Astrocyte (in vitro differentiated cells and primary cell): ENCODE data around the gene RPL35. TPM values are rescaled to one million over a fixed set of nuclear protein-coding genes. Genes with fewer than 3 reads are reported as not detected.
A peak's percentile ranks its signal among the peaks of the same experiment; 100 is the strongest.

Experiments used
- DNase-seq: peaks from one replicate; pipeline ENCODE4 v3.0.0-alpha.2; 2010; ENCODE audit warnings: low read depth
- FAIRE-seq: peaks from 2 replicates; lab custom pipeline; 2011; peaks lifted over from hg19 to GRCh38; lab: Jason Lieb, UNC
- H2AFZ ChIP-seq: 2 replicates; pipeline ENCODE4 v1.6.0; 2012; ENCODE audit warnings: low read depth, low read length, inconsistent platforms
- H3K27ac ChIP-seq: 2 replicates; pipeline ENCODE4 v1.5.1; 2011; ENCODE audit warnings: low read depth, low read length, inconsistent platforms
- H3K27me3 ChIP-seq: 2 replicates; pipeline ENCODE4 v1.6.0; 2011; ENCODE audit warnings: low read length, inconsistent platforms; ENCODE audit not compliant: insufficient read depth
- H3K36me3 ChIP-seq: 2 replicates; pipeline ENCODE4 v1.5.1; 2011; ENCODE audit warnings: low read length, inconsistent platforms; ENCODE audit not compliant: insufficient read depth
- H3K4me1 ChIP-seq: 2 replicates; pipeline ENCODE4 v1.5.1; 2011; ENCODE audit warnings: low read length, inconsistent platforms; ENCODE audit not compliant: insufficient read depth
- H3K4me2 ChIP-seq: 2 replicates; pipeline ENCODE4 v1.6.0; 2012; ENCODE audit warnings: low read length, inconsistent platforms
- H3K4me3 ChIP-seq: 2 replicates; pipeline ENCODE4 v1.5.1; 2011; ENCODE audit warnings: low read depth, mild to moderate bottlenecking, low read length, inconsistent platforms; ENCODE audit not compliant: insufficient read depth
- H3K79me2 ChIP-seq: 2 replicates; pipeline ENCODE4 v1.6.0; 2012; ENCODE audit warnings: mild to moderate bottlenecking, low read length, inconsistent platforms; ENCODE audit not compliant: insufficient read depth
- H3K9ac ChIP-seq: 2 replicates; pipeline ENCODE4 v1.6.0; 2012; ENCODE audit warnings: mild to moderate bottlenecking, low read length, inconsistent platforms
- H3K9me3 ChIP-seq: 2 replicates; pipeline ENCODE4 v1.5.1; 2012; ENCODE audit warnings: low read depth, mild to moderate bottlenecking, low read length, inconsistent platforms; ENCODE audit not compliant: insufficient read depth
- H4K20me1 ChIP-seq: 2 replicates; pipeline ENCODE4 v1.6.0; 2012; ENCODE audit warnings: low read length, inconsistent platforms; ENCODE audit not compliant: insufficient read depth
- H3K27ac Mint-ChIP-seq: one replicate; pipeline ENCODE4 v1.8.0; 2021; ENCODE audit warnings: mild to moderate bottlenecking, mixed read lengths; ENCODE audit not compliant: unreplicated experiment
- H3K27me3 Mint-ChIP-seq: one replicate; pipeline ENCODE4 v1.8.0; 2021; ENCODE audit warnings: low read depth, mixed read lengths; ENCODE audit not compliant: unreplicated experiment
- H3K36me3 Mint-ChIP-seq: one replicate; pipeline ENCODE4 v1.8.0; 2021; ENCODE audit warnings: low read depth, mixed read lengths; ENCODE audit not compliant: unreplicated experiment
- H3K4me1 Mint-ChIP-seq: one replicate; pipeline ENCODE4 v1.8.0; 2021; ENCODE audit warnings: low read depth, mixed read lengths; ENCODE audit not compliant: unreplicated experiment
- H3K4me3 Mint-ChIP-seq: one replicate; pipeline ENCODE4 v1.8.0; 2021; ENCODE audit warnings: mild to moderate bottlenecking, moderate library complexity, mixed read lengths; ENCODE audit not compliant: unreplicated experiment
- H3K9me3 Mint-ChIP-seq: one replicate; pipeline ENCODE4 v1.8.0; 2021; ENCODE audit warnings: mild to moderate bottlenecking, mixed read lengths; ENCODE audit not compliant: unreplicated experiment
- EZH2 ChIP-seq: IDR thresholded peaks from 2 replicates; pipeline ENCODE4 v1.6.1; 2012; ENCODE audit warnings: mild to moderate bottlenecking, low read length, inconsistent platforms; ENCODE audit not compliant: insufficient read depth
- total RNA-seq: library from RNA; stranded (reverse); gene quantifications from 2 replicates; pipeline ENCODE4 v1.2.1, GENCODE V29; 2021
- TF ChIP-seq, protein P1 (sequence below): IDR thresholded peaks from 2 replicates; pipeline ENCODE4 v1.5.1; 2011; ENCODE audit warnings: low read depth, mild to moderate bottlenecking, inconsistent platforms, low read length, moderate library complexity; ENCODE audit not compliant: insufficient read depth

Gene RPL35
- total RNA-seq, 1 donor from 2014 or later, result 1,259 TPM

DNA sequence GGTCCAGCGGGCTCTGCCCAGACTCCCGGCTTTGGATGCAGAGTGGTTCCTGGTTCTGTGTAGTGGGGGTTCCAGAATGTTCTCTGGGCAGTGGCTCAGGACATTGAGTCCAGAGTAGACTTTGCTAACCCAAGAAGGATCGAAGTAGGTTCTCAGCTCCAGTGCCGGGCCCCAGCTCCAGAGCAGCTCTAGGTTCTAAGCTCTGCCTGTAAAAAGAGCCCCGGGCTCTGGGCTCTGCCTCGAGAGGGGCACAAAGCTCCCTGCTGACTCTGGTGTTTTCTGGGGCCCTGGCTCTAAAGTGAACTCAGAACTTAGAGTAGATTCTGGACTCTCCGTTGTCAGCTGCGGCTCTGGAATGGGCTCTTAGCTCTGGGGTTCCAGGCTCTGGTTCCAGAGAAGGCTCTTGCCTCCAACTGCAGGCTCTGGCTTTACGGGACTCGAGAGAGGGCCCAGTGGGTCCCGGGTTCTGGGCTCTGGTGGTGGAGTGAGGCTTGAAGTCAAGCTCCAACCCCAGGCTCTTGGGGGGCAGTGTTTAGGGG lies 8.1 kb downstream of the RPL35 start:
- TF ChIP-seq, protein P1, sequence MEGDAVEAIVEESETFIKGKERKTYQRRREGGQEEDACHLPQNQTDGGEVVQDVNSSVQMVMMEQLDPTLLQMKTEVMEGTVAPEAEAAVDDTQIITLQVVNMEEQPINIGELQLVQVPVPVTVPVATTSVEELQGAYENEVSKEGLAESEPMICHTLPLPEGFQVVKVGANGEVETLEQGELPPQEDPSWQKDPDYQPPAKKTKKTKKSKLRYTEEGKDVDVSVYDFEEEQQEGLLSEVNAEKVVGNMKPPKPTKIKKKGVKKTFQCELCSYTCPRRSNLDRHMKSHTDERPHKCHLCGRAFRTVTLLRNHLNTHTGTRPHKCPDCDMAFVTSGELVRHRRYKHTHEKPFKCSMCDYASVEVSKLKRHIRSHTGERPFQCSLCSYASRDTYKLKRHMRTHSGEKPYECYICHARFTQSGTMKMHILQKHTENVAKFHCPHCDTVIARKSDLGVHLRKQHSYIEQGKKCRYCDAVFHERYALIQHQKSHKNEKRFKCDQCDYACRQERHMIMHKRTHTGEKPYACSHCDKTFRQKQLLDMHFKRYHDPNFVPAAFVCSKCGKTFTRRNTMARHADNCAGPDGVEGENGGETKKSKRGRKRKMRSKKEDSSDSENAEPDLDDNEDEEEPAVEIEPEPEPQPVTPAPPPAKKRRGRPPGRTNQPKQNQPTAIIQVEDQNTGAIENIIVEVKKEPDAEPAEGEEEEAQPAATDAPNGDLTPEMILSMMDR, result no peak
- no peak for TF ChIP-seq EZH2
- Mint-ChIP-seq H3K27me3 (no peaks in the 10 kb centered on the region), H3K27ac (peak overlapping the region; percentile 62), H3K36me3 (peaks cover 7% of the 10 kb centered on the region), H3K9me3 (no peaks in the 10 kb centered on the region), H3K4me3 (peak overlapping the region; percentile 45), H3K4me1 (peaks cover 24% of the 10 kb centered on the region)
- FAIRE-seq (no peak), DNase-seq (no peak)
- Histone ChIP-seq H4K20me1 (peaks cover 31% of the 10 kb centered on the region), H3K9me3 (no peaks in the 10 kb centered on the region), H3K9ac (peak overlapping the region; percentile 66), H3K79me2 (peaks cover 8% of the 10 kb centered on the region), H2AFZ (peak overlapping the region; percentile 63), H3K4me2 (peak overlapping the region; percentile 85), H3K36me3 (peaks cover 15% of the 10 kb centered on the region), H3K27me3 (no peaks in the 10 kb centered on the region), H3K4me1 (peaks cover 13% of the 10 kb centered on the region), H3K4me3 (peak overlapping the region; percentile 49), H3K27ac (no peak overlapping the region)

DNA sequence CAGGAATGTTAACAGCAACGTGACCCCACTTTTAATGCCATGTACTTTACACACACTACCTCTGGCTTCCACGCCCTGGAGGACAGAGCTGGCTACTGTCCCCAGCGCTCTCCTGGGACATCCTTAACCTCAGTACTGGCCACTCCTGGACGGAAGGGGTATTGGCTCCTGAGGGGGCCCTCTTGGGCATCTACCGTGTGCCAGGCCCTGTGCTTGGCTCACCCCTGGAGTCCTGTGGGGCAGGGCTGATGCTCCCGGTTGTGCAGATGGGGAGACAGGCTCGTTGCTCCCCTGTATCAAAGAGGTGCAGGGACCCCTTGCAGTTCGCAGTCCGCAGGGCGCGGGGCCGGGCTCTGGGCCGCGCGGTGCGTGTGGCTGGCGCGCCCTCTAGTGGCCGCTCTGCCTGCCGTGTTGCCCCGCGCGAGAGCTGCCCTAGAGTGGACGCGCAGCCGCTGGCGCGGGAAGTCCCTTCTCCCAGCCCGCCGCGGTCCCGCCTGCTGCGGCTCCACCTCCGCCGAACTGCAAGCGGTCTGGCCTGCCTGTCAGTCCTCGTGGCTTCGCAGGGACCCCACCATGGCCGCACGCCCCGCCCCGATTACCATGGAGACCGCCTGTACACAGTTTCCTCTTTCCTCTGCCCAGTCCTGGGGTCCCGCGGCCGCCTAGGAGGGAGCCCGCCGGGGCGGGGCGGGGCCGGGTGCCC lies 8.8 kb downstream of the RPL35 start, which contains the start of gene WDR38:
WDR38 (plus strand) TSS at position 632 of the 703 bp plus-strand sequence. CDS start 72 bp downstream, outside the sequence.
- Mint-ChIP-seq H3K27ac (peak within 1 kb of the TSS; percentile 92), H3K27me3 (no peaks in the 10 kb centered on the region), H3K9me3 (no peaks in the 10 kb centered on the region), H3K36me3 (peaks cover 6% of the 10 kb centered on the region), H3K4me3 (peak within 1 kb of the TSS; percentile 74), H3K4me1 (peaks cover 19% of the 10 kb centered on the region)
- FAIRE-seq (no peak), DNase-seq (no peak)
- peaks cover under 1% of the 10 kb centered on the region for H3K79me2 ChIP-seq
- H3K9ac ChIP-seq, result peak within 1 kb of the TSS; percentile 66
- H3K4me2 ChIP-seq, result peak within 1 kb of the TSS; percentile 85
- TF ChIP-seq, protein P1, result peak; percentile 47
- TF ChIP-seq EZH2, result no peak
- H3K36me3 ChIP-seq, result peaks cover 8% of the 10 kb centered on the region
- peaks cover 13% of the 10 kb centered on the region for H3K4me1 ChIP-seq
- peak within 1 kb of the TSS; percentile 63 for H2AFZ ChIP-seq
- peak within 1 kb of the TSS; percentile 49 for H3K4me3 ChIP-seq
- no peaks in the 10 kb centered on the region for H3K9me3 ChIP-seq
- H3K27me3 ChIP-seq, result no peaks in the 10 kb centered on the region
- peaks cover 24% of the 10 kb centered on the region for H4K20me1 ChIP-seq
- H3K27ac ChIP-seq, result no peak within 1 kb of the TSS
